HL-60/S4 (cell line): ENCODE results near the gene TICRR.

ENCODE experiments used
- in situ Hi-C: fragments of 300-500 bp; cut with MboI; formaldehyde crosslinking; loops from 2 replicates; pipeline ENCODE4 v1.14.3; 2022; ENCODE audit warnings: low sequenced_read_pairs

TICRR gene

DNA sequence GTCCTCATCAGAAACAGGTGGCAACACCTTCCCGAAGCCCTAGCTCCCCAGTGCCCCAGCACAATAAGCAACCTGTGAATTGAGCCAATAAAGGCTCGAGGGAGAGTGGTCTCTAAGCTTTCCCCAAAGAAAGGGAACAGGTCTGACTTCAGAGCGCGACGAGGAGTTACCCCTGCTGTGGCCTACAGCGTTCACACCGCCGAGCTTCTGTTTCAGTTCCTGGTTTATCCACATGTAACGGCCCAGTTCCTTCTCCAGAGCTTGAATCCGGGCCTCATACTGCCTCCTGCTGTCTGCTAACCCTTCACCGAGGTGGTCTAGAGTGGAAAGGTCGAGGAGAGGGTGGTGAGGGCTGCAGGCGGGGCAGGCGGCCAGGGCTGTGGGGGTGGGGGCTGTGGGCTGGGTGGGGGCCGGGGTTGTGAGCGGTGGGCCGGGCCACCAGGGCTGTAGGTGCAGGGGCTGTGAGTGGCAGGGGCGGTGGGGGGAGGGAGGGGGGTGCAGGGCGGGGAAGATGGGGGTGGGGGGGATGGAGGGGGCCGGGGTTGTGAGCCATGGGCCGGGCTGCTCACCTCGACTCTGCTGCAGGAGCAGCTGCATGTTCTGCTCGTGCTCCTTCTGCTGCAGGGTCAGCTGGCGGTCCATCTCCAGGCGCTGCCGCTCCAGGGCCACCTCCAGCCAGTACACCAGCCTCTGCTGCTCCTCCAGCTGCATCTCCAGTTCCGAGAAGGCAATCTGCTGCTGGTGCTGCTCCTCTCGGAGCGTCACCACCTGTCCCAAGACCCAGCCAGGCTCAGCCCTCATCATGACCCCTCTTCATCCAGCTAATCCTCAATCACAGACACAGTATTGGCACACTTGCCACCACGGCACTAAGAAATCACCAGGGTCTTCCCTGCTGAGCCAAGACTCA lies 53.8 kb downstream of the TICRR start:
- in situ Hi-C loops: no loop called here

DNA sequence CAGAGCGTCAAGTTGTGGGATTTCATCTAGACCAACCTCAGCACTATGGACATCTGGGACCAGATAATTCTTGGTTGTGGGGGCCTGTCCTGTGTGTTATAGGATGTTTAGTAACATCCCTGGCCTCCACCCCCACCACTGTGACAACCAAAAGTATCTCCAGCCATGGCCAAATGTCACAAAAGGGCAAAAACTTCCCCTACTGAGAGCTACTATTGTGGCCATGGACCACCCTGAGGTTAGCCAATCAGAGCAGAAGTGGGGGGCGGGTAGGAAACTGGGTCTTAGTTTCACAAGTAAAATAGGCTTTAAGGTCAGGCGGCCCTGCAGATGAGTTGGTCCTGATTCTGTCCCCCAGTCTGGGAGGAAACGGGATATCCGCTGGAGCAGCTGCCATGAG lies 54.6 kb downstream of the TICRR start:
- in situ Hi-C loops: no loop called here

DNA sequence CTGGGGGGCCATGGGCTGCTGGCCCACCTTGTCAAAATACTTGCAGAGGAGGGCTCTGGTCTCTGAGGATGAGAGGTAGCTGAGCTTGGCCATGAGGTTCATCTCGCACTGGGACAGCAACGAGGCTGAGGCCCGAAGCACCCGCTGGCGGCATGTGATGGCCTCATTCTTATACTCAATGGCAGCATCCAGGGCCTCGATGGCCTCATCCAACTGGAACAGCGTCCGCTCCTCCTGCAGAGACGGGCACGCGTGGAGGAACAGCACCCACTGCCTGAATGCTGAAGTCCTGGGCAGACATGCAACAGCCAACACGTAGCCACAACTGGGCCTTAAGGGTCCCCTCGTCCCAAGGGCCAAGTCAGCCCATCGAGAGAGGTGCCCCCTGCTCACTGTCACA lies 55.0 kb downstream of the TICRR start:
- in situ Hi-C loops: no loop called here

DNA sequence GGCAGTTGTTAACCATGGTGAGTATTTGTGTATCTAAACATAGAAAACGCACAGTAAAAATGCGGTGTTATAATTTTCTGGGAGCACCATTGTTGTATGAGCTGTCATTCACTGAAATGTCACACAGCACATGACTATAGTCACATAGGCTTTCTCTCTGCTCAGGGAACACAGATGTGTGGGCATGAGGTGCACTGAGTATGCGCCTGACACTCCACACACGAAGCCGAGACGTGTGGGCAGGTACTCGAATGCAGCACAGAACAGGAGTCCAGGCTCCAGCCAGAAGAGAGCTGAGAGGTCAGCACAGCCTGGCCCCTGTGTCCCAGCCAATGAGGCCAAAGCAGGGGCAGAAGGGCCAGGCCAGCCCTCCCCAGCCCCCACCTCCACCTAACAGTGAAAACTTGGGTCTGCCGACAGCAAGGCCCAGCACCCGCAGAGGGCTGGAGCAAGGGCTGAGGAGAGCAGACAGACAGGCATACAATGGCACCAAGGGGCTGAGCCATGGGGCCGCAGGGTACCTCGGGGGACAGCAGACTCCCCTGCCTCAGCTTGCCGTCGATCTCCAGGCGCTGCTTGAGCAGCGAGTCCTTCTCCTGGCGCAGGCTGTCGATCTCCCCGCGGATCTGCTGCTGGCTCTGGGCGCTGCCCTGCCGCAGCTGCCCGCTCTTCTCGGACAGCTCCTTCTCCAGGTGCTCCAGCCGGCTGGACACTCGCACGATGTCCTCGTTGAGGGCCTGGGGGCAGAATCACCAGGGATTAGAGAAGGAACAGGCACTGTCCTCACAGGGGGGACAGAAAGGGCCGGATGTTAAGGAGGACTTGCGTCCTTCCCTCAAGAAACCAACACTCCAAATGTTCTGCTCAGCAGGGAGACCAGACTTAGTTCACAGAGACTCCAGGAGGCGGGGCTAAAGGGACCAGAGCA lies 56.0 kb downstream of the TICRR start:
- in situ Hi-C loops: no loop called here

DNA sequence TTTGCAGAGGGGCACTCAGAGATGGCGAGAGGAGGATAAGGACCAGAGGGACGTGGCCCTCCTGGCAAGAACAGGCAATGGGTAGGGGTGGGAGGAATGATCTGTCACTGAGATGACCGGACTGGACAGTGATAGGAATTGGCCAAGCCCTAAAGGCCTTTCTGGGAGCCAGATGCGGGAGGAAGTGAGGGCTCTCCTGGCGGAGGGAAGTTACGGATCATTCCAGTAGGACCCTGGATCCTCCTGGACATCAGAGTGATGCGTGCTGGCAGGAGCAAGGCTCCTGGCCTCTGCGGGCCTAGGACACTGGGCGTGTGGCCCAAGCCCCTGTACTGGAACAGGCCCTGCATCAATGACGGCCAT lies 56.6 kb downstream of the TICRR start:
- in situ Hi-C loops: no loop called here

DNA sequence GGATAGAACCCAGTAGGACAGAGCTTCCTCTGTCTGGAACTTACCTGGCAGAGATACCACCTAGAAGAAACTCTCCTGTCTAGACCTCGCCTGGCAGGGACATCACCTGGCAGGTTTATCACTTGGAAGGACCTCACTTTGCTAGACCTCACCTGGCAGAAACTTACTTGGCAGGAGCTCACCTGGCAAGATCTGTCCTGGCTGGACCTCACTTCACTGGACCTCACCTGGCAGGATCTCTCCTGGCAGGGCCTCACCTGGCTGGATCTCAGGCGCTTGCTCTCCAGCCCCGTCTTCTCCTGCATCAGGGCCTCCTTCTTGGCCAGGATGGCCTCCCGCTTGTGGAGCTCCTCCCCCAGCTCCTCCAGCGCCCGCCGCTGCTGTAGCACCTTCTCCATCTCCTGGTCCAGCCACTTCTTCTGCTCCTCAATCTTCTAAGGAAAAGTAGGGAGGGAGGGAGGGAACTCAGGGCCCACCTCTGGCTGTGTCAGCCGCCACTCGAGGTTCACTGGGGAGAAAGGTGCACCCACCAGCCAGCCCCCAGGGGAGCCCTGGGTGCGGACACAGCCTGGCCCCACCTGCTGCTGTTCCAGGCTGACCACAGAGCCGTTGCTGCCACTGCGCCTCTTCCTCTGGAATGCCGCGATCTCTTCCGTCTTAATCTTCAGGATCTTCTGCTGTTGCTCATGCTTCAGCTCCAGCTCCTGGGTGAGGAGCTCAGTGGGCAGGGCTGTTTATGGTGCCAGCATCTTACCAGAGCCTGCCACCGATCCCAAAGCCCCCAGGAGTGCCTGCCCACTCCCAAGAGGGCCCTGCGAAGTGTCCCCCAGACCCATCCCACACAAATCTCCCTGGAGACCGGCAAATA lies 57.5 kb downstream of the TICRR start:
- in situ Hi-C loops: no loop called here

DNA sequence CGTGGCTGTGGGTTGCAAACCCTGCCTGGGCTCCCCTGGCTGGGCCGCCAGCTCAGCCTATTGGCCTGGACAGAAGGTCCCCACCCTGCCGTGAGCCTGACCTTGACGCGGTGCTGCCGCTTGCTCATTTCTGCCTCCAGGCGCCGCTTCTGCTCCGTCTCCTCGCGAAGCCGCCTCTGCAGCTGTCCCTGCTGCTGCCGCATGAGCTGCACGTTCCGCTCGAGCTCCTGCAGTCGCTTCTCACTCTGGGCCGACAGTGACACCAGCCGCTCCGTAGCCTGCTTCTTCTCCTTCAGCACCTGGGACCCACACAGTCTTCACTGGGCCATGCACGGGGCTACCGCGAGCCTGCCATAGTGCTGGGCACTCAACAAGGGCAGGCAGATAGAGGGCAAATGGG lies 58.3 kb downstream of the TICRR start:
- in situ Hi-C loops: no loop called here

DNA sequence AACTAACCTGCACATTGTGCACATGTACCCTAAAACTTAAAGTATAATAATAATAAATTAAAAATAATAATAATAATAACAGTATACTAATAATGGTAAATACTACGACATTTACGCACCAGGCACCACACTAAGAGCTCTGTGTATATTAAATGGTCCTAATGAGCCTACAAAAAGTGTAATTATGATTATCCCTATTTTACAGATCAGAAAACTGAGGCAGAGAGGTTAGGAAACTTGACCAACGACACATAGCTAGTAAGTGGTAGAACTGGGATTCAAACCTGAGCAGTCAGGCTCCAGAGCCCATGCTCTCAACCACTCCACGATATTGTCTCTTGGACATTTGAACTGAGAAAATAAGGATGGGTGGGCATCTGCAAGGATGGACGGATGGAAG lies 65.0 kb downstream of the TICRR start:
- in situ Hi-C loops: no loop called here

DNA sequence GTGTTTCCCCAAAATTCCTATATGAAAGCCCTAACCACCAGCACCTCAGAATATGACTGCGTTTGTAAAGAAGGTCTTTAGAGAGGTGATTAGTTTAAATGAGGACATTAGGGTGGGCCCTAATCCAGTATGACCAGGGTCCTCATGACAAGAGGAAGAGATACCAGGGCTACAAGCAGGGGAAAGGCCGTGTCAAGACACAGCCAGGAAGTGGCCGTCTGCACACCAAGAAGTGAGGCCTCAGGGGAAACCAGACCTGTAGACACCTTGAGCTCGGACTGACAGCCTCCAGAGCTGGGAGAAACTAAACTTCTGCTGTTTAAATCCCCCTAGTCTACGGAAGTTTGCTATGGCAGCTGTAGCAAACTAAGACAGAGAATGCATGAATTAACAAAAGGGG lies 65.8 kb downstream of the TICRR start:
- in situ Hi-C loops: no loop called here

DNA sequence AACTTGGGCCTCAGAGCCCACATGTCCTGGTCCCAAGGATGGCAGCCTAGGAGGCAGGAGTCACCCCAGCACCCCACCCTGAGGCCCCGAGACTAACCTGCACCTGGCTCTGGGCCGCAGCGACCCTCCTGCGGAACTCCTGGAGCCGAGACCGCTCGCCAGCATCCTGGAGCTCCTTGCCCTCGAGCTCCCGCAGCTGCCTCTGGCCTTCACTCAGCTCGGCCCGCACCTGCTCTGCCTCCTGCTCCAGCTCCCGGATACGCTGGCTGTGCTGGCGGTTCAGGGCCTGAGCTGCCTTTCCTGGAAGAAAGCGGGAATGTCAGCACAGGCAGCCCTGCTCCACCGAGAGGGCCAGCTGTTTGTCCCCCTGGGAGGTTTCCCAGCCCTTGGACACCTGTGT lies 66.8 kb downstream of the TICRR start:
- in situ Hi-C loops: no loop called here

DNA sequence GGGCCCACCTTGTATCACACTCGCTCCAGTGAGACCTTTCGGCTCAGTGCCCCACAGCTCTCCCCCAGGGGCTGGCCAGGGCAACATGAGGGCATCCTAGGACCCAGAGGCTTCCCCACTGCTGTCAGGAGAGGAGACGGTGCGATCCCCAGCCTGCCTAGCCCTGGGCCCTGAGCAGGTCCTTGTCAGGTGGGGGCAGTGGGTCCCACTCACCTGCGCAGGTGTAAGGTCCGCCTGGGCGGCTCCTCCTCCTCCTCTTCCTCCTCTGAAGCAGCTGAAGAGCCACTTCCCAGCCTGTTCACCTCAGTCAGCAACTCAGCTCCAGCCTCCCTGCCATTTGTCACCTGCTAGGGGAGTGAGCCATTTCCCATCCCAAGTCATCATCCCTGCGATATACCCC lies 70.4 kb downstream of the TICRR start:
- in situ Hi-C loops: no loop called here

DNA sequence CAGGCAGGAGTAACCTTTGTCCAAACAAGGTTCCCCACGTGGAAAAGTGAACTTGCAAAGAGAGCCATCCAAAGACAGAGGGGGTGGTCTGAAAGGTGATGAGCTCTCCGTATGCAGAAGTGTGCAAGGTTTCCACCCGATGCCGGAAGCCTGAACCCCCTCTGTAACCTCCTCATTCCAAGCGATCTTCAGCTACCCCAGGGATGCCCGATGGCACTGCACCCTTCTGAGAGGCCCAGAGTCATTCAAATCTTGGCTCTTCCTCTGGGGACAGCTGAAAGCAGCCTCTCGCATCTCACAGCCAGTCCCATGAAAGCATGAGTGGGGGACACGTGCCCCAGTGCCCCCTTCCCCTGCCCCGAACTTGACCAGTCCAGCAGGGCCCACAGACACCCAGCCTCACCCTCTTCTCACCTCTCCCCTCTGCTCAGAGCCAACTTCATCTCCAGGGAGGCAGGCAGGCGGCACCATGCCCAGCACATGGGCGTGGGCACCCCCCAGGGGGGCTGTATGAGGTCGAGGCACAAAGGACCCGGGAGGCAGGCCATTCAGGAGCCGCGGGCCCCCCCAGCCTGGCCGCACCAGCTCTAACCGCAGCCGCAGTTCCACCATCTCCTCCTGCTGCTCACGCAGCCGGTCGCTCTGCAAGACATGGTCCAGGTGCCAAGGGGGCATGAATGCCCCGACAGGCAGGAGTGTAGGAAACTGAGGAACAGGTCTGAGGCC lies 71.3 kb downstream of the TICRR start:
- in situ Hi-C loops: no loop called here

DNA sequence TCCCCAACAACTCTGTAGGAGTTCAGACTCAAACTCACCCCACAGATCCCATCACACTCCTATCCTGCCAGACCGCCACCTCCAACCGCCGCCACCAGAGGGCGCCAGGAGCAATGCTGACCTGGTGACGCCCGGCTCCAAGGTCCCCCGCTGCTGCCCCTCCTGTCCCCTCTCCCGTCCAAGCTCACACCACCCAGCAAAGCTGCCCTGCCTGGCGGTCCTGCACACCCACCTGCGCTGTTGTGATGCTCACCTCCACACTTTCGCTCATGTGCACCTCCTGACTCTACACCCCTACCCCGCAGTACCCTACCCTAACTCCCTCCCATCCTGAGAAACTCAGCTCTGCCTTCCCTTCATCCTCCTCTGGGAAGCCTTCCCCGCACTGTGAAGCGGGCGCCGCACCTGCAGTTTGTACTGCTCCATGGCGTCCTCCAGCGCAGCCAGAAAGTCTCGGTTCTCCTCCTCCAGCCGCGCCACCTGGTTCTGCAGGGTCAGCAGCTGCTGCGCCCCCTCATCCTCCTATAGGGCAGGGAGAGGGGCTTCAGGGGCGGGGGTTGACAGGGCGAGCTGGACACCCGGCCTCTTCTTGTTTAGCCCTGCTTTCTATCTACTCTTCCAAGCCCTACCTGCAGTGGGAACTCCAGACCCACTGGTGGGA lies 72.1 kb downstream of the TICRR start:
- in situ Hi-C loops: no loop called here

DNA sequence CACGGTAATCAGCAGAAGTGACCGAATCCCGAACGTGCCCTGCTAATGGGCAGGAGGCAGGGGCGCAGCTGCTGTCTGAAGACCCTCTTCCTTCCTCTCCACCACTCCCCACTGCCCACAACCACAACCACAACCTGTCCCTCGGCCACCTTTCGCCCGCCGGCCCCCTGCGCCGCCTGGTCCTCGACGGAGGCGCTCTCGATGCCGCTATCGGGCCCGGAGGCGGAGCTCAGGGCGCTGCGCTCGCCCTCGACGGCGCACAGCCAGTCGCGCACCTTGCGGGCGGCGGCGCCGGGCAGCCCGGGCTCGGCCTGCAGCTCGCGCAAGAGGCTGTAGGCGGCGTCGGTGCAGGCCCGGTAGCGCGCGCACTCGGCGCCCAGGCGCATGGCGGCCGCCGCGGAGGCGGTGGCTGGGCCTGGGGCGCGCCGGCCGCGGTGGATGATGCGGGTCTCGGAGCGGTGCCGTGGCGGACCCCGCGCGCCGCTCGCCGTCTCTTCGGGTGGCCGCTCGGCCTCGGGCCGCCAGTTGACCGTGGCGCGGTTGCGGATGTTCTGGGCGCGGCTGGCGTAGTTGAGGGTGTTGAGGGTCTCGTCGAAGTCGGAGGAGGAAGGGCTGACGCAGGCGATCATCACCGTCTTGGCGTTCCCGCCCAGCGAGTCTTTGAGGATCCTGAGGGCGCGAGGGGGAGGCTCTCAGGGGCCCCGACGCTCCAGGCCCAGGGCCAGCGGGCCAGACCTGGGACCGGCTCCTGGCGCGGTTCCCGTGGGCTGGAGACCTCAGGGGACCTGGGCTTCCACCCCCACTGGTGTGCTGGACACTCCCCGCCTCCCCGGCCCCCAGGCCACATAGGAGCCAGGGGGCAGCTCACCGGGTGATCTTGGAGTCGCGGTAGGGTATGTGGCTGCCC lies 73.1 kb downstream of the TICRR start:
- in situ Hi-C loops: no loop called here

DNA sequence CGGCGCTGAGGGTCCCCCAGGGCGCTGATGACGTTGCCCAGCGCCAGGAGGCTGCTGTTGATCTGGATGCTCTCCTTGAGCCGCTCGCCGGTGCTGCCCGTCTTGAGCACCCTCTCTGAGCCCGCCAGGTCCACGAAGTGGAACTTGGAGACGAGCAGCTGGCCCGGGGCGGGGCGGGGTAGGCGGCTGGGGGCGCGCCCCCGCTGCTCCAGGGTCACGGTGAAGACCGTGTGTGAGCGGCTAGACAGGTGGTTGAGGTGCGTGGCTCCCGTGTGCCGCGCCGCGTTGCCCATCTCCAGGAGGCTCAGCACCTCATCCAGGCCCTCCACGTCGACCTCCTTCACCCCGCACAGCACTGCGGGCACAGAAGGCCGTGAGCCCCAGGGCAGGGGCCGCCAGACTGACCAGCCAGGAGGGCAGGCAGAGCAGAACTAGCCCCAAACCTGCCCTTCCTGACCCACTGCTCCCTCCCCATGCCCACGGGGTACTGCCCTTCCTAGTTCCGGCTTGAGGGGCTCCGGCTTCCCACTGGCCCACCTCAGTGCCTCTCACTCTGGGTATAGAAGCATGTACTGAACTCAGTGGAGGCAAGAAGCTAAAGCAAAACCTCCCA lies 73.8 kb downstream of the TICRR start:
- in situ Hi-C loops: no loop called here

DNA sequence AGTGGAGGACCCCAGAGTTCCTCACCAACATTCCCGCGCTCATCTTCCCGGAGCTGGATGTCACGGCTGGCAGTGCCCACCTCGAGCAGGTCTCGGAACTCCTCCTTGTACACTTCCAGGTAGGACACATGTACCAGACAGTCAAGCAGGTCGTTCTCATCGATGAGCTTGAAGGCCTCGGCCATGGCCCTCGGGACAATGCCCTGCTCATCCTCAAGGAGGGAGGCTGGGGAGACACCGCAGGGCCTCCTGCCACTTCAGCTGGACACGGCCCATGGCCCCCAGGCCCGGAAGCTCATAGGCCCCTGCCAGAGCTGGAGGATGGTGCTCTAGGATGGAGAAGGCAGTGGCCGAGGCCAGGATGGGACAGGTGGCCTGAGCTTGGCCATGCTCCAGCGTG lies 74.4 kb downstream of the TICRR start:
- in situ Hi-C loops: no loop called here

DNA sequence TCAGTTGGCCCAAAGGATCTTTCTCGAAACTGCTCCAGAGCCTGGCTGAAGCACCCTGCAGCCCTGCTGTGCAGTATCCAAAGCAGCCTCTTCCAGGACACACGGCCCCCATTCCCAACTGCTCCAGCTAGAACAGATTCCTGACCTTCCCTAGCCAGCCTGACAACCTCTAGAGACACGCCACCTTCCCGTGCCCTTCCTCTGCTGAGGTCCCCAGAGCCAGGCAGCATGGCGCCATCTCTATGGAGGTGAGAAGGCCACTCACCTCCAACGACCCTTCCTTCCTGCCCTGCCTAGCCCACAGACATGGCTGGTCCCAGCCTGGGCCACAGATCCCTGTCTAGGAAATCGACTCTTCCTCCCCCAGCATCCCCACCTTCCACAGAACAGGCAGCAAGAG lies 76.9 kb downstream of the TICRR start:
- in situ Hi-C loops: no loop called here

DNA sequence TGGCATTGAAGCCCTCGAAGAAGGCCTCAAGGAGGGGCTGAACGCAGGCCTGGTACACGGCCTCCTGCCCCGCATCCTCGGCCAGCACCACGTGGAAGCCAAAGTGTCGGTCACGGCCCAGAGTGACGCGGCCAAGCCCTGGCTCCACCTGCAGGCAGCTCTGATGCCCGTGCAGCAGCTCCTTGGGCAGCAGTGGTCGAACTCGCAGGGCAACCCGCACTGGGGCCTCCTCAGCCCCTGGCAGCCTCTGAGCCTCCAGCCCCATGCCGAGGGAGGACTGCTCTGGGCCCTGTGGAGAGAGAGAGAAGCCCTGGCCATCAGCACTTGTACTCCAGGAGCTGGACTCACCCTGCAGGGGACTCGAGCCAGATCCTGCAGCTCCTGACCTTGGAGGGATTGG lies 77.4 kb downstream of the TICRR start:
- in situ Hi-C loops: no loop called here
